Transverse colon (tissue), 3 donors: ENCODE measurements around the gene AFP.

Source experiments
- CTCF ChIP-seq, 5 experiments: fragments of 200-600 bp in 3 of 5; fragments of 450-650 bp in 2 of 5; sonication (generic) in 3 of 5; IDR thresholded peaks; 1 replicate in 2 of 5; 2 replicates in 3 of 5; pipeline ENCODE4 v1.5.1; 2016 to 2017; ENCODE audit warnings: antibody characterized with exemption in 5 of 5, inconsistent platforms in 3 of 5, mild to moderate bottlenecking in 2 of 5, moderate library complexity in 1 of 5
- POLR2A ChIP-seq: fragments of 450-650 bp; IDR thresholded peaks from one replicate; pipeline ENCODE4 v1.6.1; 2016; ENCODE audit warnings: antibody characterized with exemption, mild to moderate bottlenecking, moderate library complexity

- TF ChIP-seq CTCF (IDR thresholded peaks at IDR 0.05) (no peak), POLR2A (no peak)
Measured at GRCh38 chr4:73453701-73454005, 17.6 kb downstream of the AFP start.
